GM13976 (cell line): ENCODE data around the gene NUBP2.
"Not testable (repeated sequence)": the region's sequence is repeated elsewhere in the genome, so short reads cannot be mapped to it uniquely, and the experiment has no call there.

Source experiments
- DNase-seq: peaks from one replicate; pipeline ENCODE4 v3.0.0; 2012; ENCODE audit warnings: low spot score
- in situ Hi-C: fragments of 300-500 bp; cut with MboI; formaldehyde crosslinking; loops from one replicate; pipeline ENCODE4 v1.12.0; 2022; ENCODE audit warnings: low sequenced_read_pairs, mixed read lengths, inconsistent platforms; ENCODE audit not compliant: unreplicated experiment
- TF ChIP-seq, protein P1 (sequence below): IDR thresholded peaks from 2 replicates; pipeline ENCODE4 v1.5.1; 2012; ENCODE audit warnings: borderline replicate concordance, mild to moderate bottlenecking; ENCODE audit not compliant: insufficient read depth; ENCODE audit errors: extremely low read depth, missing control alignments, control extremely low read depth

NUBP2 gene

DNA sequence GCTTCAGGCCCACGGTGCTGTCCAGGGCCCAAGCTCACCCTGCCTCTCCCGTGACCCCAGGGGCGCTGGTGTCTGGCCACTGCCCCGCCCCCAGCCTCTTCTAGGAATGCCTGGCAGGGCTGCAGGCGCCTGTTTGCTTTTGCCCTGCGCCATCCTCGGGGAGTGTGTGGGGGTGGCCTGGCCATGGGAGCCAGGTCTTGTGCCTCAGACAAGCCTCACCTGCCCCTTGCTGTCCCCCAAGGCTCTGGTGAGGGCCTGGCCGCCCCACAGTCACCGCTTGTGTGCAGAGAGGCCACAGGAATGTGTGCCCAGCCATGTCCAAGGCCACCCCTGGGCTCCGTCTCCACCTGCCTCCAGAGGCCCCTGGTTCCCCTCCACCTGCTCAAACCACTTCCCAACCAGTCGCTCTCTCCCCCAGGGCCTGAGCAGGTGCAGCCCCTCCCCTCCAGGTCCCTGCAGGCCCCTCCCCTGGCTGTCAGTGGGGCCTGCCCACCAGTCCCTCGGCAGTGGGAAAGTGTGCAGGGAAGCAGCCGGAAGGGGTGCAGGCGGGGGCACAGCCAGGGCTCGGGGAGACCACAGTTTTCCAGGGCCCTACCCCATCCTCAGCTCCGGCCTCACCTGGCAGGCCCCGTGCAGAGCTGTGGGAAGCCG is 11.6 kb downstream of the NUBP2 start:
- no peak for DNase-seq
- in situ Hi-C loops: no loop called here
- TF ChIP-seq, protein P1, sequence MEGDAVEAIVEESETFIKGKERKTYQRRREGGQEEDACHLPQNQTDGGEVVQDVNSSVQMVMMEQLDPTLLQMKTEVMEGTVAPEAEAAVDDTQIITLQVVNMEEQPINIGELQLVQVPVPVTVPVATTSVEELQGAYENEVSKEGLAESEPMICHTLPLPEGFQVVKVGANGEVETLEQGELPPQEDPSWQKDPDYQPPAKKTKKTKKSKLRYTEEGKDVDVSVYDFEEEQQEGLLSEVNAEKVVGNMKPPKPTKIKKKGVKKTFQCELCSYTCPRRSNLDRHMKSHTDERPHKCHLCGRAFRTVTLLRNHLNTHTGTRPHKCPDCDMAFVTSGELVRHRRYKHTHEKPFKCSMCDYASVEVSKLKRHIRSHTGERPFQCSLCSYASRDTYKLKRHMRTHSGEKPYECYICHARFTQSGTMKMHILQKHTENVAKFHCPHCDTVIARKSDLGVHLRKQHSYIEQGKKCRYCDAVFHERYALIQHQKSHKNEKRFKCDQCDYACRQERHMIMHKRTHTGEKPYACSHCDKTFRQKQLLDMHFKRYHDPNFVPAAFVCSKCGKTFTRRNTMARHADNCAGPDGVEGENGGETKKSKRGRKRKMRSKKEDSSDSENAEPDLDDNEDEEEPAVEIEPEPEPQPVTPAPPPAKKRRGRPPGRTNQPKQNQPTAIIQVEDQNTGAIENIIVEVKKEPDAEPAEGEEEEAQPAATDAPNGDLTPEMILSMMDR: no peak

DNA sequence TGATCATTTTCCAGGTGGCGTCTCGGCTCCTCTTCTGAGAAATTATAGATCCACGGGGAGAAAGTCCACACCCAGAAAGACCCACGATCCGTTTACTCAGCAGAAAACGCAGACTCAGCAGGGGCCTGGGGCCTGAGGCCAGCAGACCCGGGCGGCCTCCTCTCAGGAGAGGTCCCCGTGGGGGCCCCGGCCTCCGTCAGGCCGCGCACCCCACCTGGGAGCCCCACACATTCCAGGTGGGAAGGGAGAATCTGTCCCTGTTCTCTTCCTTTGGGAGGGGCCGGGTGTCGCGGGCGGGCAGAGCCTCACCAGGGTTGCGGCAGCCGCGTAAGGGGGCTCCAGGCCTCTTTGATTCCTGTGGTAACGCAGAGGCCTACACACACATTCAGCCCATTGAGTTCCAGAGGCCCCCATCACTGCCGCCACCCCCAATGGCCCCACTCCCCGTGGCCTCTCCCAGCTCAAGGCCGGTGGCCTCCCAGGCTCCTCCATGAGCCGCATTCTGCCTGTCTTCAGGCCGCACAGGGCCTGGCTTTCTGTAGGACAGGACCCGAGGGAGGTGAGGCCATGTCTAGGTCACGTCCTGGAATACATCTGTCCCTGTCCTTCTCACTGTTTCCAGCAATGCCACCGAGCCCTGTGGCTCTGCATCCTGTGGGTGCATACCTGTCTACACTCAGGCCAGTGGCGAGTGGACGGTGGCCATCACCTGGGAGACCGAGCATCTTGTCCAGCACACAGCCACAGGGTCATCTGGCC is 12.3 kb downstream of the NUBP2 start:
- in situ Hi-C loops: no loop called here
- DNase-seq: no peak
- TF ChIP-seq, protein P1: no peak

DNA sequence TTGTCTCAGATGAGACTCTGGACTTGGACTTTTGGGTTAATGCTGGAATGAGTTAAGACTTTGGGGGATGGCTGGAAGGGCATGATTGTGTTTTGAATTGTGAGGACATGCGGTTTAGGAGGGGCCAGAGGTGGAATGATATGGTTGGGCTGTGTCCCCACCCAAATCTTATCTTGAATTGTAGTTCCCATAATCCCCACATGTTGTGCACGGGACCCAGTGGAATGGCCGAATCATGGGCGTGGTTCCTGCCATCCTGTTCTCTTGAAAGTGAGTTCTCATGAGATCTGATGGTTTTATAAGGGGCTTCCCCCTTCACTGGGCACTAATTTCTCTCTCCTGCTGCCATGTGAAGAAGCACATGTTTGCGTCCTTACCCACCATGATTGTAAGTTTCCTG is 16.5 kb downstream of the NUBP2 start:
- in situ Hi-C loops, DNase-seq: not testable (repeated sequence)

DNA sequence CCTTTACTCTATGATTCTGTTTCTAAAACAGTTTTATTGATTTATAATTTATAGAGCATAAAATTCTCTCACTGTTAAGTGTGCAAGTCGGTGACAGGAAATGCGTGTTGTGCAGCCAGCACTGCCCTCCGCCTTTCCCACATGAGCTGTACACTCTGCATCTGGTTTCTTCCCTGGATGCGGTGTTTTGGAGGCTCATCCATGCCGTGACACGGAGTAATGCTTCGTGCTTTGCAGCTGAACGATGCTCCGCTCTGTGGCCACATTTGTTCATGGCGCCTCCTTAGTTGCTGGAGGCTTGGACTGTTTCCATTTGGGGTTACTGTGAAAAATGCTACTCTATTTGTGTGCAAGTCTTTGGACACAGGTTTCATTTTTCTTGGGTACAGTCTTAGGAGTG is 17.9 kb downstream of the NUBP2 start:
- in situ Hi-C loops: no loop called here
- DNase-seq: no peak
- TF ChIP-seq, protein P1: no peak

DNA sequence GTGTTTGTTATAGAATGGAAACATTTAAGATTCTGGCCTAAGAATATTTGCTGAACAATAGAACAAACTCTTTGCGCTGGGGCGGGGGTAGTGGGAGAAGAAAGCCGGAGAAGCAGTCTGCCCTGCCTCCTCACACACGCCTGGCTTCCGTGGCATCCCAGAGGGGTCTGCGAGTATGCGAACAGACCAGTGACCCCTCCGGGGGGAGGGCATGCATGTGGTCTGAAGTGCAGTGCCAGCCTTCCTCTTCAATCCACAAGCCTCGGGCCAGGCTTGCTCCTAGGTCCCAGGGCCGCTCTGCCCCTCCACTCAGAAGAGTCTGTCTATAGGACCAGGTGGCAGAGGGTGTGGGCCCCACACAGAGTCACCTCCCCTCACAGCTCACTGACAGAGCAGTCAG is 24.9 kb downstream of the NUBP2 start:
- in situ Hi-C loops: no loop called here
- DNase-seq: no peak
- TF ChIP-seq, protein P1: no peak

DNA sequence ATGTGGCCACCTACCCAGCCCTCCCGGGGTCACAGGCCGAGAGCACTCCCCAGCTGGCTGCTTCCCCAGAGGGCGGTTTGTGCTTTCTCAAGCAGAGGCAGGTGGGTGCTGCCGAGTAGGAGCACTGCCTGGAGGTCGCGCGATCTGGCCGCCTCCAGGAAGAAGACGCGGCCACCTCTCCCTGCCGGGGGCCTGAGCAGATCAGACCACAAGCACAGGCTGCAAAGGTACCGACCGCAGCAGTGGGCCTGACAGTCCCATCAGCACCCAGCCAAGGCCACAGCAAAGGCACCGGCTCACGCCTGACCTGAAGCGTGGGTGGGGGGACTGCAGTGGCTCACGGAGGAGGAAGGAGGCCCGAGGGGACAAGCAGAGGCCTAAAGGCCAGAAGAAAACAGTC is 25.9 kb downstream of the NUBP2 start:
- TF ChIP-seq, protein P1: no peak
- DNase-seq: no peak
- in situ Hi-C loops: no loop called here

DNA sequence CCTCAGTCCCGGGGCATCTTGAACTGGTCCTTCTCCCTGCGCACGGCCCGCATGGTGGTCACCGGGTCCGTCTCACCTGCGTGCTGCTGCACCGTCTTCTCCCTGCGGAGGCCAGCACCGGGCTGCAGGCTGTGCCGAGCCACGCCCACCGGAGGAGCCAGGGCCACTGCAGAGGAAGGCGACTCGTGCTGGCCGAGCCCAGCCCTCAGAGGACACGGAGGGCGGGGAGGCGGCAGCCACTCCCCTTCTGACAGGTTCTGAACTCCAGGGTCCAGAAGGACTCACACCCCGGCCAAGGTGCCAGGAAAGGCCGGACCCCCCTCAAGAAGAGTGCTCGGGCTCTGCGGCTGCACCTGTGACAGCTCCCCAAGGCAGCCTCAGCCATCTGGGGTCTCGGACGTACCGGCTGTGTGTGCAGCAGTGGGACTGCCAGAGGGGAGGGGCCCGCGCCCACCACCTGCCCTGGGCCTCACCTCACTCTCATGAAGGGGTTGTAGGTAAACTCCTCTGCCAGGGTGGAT is 26.6 kb downstream of the NUBP2 start:
- in situ Hi-C loops: no loop called here
- DNase-seq: no peak
- TF ChIP-seq, protein P1: no peak
